GM12892 (cell line): ENCODE data around the gene RIMS4.

Experiments used
- DNase-seq: peaks from one replicate; pipeline ENCODE4 v3.0.0; 2011; ENCODE audit not compliant: insufficient read length
- FAIRE-seq: peaks from 2 replicates; lab custom pipeline; 2011; peaks lifted over from hg19 to GRCh38; lab: Jason Lieb, UNC
- POLR2A ChIP-seq: IDR thresholded peaks from 2 replicates; pipeline ENCODE4 v1.6.1; 2011; ENCODE audit warnings: low read depth, low read length, control low read depth
- POLR2AphosphoS5 ChIP-seq: IDR thresholded peaks from 2 replicates; pipeline ENCODE4 v1.6.1; 2011; ENCODE audit warnings: low read depth, low read length, control low read depth
- TAF1 ChIP-seq: IDR thresholded peaks from 2 replicates; pipeline ENCODE4 v1.6.1; 2011; ENCODE audit warnings: low read depth, mild to moderate bottlenecking, control low read depth, low read length, borderline replicate concordance

RIMS4 gene

DNA sequence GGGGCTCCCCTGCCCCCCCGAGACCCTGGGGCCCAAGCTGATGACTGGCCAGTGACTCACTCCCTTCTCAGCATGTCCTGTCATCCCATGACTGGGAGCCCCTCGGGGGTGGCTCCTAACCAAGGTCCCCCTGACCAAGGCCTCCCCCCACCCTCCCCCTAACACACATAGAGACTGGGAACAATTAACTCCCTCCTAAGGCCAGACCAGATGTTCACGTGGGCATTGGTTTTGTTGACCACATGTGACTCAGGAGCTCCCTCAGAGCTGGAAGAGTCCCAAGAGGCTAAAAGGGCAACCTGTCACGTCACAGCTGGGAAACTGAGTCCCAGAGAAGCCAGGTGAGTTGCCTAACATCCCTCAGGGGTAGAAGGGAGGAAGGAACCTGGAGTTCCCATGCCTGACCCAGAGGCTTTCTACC is 105.8 kb downstream of the RIMS4 start:
- FAIRE-seq (no peak), DNase-seq (no peak)
- TF ChIP-seq POLR2AphosphoS5: no peak
- no peak for TF ChIP-seq TAF1
- TF ChIP-seq POLR2A: no peak

DNA sequence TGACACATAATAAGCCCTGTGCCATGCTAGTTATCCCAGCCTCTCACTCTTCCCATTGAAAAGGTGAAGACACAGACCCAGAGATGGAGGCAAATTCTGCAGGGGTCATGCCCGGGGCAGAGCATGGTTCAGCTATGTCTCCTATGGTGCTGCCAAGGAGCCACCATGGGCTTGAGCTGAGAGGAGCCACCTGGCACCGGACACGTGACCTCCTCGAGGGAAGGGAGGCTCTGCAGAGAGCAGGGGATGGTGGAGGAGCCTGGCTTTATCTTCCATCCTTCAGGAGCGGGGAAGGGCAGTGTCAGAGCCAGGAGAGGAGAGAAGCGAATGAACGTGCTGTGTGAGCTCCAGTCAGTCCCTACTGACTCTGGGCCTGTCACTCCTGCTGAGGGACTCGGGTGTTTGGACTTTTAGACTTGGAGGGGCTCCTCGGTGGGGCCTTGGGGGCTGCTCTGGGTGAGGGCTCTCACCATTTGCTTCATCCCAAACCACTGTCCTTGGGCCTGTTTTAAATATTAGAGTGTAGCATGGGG is 106.3 kb downstream of the RIMS4 start:
- TF ChIP-seq POLR2A (no peak), TAF1 (no peak), POLR2AphosphoS5 (no peak)
- FAIRE-seq (no peak), DNase-seq (no peak)

DNA sequence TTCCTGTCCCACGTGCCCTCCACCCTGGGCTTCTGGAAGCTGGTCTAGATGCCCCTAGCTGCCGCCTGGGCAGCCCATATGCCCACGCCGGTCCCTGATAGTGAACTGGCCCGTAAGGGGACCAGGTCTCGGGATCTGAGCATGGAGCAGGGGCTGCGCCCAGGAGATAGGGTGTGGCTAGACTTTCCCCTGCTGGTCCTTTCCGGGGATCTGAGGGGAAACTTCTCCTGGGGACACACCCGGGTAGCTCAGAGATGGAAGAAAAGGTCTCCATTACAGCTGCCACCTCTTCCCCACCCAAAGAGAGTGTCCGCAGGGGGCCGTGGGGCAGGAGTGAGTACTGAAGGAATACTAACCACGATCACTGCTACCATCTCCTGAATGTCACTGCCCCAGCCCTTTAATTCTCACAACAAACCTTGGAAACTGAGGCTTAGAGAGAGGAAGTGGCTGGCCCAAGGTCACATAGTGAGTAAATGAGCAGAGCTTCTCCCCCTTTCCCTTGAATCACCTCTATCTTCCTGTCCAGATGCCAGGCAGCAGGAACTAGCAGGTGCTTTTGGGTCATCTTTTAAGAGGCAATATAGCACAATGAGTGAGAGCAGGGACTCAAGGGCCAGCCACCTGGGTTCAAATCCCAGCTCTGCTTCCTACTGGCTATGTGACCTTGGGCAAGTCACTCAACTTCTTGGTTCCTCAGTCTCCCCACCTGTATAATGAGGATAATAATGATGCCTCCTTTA is 107.0 kb downstream of the RIMS4 start:
- no peak for FAIRE-seq

DNA sequence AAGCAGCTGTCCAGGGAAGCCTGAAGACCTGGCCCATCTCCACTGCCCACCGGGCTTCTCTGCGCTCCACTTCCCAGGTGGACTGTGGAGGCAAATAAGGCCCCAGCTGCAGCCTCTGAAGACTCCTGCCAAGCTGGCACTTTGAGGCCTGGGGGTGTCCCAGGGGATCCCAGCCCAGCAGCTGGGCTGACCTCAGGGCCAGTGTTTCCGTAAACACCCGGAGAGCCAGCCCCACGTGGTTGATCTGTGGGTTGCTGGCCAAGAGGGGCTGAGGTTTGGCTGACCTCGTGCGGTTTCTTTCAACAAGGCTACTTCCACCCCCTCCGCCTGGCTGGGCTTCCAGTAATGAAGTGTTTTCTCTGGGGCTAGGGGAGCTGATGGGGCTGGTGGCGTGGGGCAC is 107.6 kb downstream of the RIMS4 start:
- no peak for DNase-seq
- no peak for FAIRE-seq
- no peak for TF ChIP-seq POLR2A
- no peak for TF ChIP-seq TAF1

More for the DNA sequence above, 107.0 kb downstream of the RIMS4 start:
- DNase-seq: no peak
- TF ChIP-seq TAF1 (no peak), POLR2A (no peak), POLR2AphosphoS5 (no peak)

DNA sequence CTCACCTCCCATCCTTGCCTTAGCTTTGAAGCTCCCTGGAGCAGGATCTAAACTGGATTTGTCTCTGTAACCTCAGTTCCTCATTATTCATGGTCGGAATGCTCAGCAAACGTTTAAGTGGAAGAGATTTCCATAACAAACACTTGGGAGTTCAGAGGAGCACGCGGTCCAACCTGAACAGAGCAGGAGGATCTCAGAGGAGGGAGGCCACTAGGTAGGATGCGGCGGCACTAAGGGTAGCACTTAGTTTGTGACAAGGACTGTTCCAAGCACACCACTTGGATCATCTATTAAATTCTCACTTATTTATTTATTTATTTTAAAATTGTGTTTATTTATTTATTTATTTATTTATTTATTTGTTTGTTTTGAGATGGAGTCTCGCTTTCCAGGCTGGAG is 108.5 kb downstream of the RIMS4 start:
- TF ChIP-seq POLR2A (no peak), POLR2AphosphoS5 (no peak), TAF1 (no peak)
- FAIRE-seq: no peak
- no peak for DNase-seq
